ENCODE results near the gene RFC5.

The RFC5 gene

GRCh38 chr12:117980616-117981015, 35.9 kb upstream of the RFC5 start:
- no peak for DNase-seq (ENCODE audit: low read depth in 1 of 2, low spot score in 1 of 2)
- H3K27ac ChIP-seq (replicated peaks) = no peak overlapping the region
- H3K27me3 ChIP-seq (ENCODE audit: insufficient read depth, poor library complexity, severe bottlenecking) = no peaks in the 10 kb centered on the region
- no peak for TF ChIP-seq GABPA (IDR thresholded peaks at IDR 0.05; ENCODE audit: low read depth)
- no peak for TF ChIP-seq SPI1 (IDR thresholded peaks at IDR 0.05; ENCODE audit: borderline replicate concordance, low read depth)
- TF ChIP-seq CTCF (IDR thresholded peaks at IDR 0.05; ENCODE audit: insufficient read depth, low read length) = no peak
- no peak for TF ChIP-seq POLR2AphosphoS5 (IDR thresholded peaks at IDR 0.05; ENCODE audit: low read depth)
- TF ChIP-seq REST (IDR thresholded peaks at IDR 0.05; ENCODE audit: insufficient replicate concordance, low read depth) = no peak
- no peak overlapping the region for H3K4me3 ChIP-seq (replicated peaks; ENCODE audit: insufficient read depth, low read length)

GRCh38 chr12:117981267-117981666, 35.2 kb upstream of the RFC5 start:
- TF ChIP-seq POLR2AphosphoS5 (IDR thresholded peaks at IDR 0.05; ENCODE audit: low read depth) = no peak
- TF ChIP-seq CTCF (IDR thresholded peaks at IDR 0.05; ENCODE audit: insufficient read depth, low read length) = no peak
- no peak for TF ChIP-seq REST (IDR thresholded peaks at IDR 0.05; ENCODE audit: insufficient replicate concordance, low read depth)
- TF ChIP-seq GABPA (IDR thresholded peaks at IDR 0.05; ENCODE audit: low read depth) = no peak
- no peak for TF ChIP-seq SPI1 (IDR thresholded peaks at IDR 0.05; ENCODE audit: borderline replicate concordance, low read depth)
- Histone ChIP-seq H3K27ac (replicated peaks) (no peak overlapping the region), H3K27me3 (ENCODE audit: insufficient read depth, poor library complexity, severe bottlenecking) (no peaks in the 10 kb centered on the region), H3K4me3 (replicated peaks; ENCODE audit: insufficient read depth, low read length) (no peak overlapping the region)
- no peak for DNase-seq (ENCODE audit: low read depth in 1 of 2, low spot score in 1 of 2)

GRCh38 chr12:117985182-117985581, 31.3 kb upstream of the RFC5 start:
- TF ChIP-seq CTCF (IDR thresholded peaks at IDR 0.05; ENCODE audit: insufficient read depth, low read length) (no peak), POLR2AphosphoS5 (IDR thresholded peaks at IDR 0.05; ENCODE audit: low read depth) (no peak), SPI1 (IDR thresholded peaks at IDR 0.05; ENCODE audit: borderline replicate concordance, low read depth) (no peak), GABPA (IDR thresholded peaks at IDR 0.05; ENCODE audit: low read depth) (no peak), REST (IDR thresholded peaks at IDR 0.05; ENCODE audit: insufficient replicate concordance, low read depth) (no peak)
- H3K27ac ChIP-seq (replicated peaks) = no peak overlapping the region
- DNase-seq (ENCODE audit: low read depth in 1 of 2, low spot score in 1 of 2) = no peak
- H3K27me3 ChIP-seq (ENCODE audit: insufficient read depth, poor library complexity, severe bottlenecking) = no peaks in the 10 kb centered on the region
- H3K4me3 ChIP-seq (replicated peaks; ENCODE audit: insufficient read depth, low read length) = no peak overlapping the region

Measured in HL-60 (cell line).